GM12865 (cell line): Measurements from ENCODE around the gene POU2AF1.

Experiments used
- DNase-seq: peaks from one replicate; pipeline ENCODE4 v3.0.0; 2010; ENCODE audit warnings: low read depth
- H3K4me3 ChIP-seq: 2 replicates; pipeline ENCODE4 v1.5.1; 2011; ENCODE audit warnings: mild to moderate bottlenecking, low read depth, low read length, control low read depth
- TF ChIP-seq, protein P1 (sequence below): IDR thresholded peaks from 2 replicates; pipeline ENCODE4 v1.5.1; 2011; ENCODE audit warnings: low read length, control low read depth, low read depth, inconsistent platforms; ENCODE audit not compliant: insufficient read depth; ENCODE audit errors: missing control alignments

Gene POU2AF1

DNA sequence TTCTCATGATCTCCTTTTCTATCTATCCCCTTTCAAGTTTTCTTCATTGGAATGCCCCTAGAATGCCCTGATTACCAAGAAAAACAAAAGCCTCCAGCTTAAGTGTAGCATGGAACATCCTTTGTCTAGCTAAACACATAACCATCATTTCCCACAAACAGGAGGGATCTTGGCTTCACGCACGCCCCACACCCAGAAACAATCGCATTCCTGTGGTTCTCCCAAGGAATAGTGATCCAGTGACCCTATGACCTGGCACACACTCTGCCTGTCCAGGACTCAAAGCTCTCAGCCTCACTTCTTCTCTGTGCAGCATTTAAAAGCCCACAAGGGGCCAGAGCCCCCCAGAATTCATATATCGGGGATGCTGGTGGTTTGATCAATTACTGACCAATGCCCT lies 9.3 kb upstream of the POU2AF1 start:
- TF ChIP-seq, protein P1, sequence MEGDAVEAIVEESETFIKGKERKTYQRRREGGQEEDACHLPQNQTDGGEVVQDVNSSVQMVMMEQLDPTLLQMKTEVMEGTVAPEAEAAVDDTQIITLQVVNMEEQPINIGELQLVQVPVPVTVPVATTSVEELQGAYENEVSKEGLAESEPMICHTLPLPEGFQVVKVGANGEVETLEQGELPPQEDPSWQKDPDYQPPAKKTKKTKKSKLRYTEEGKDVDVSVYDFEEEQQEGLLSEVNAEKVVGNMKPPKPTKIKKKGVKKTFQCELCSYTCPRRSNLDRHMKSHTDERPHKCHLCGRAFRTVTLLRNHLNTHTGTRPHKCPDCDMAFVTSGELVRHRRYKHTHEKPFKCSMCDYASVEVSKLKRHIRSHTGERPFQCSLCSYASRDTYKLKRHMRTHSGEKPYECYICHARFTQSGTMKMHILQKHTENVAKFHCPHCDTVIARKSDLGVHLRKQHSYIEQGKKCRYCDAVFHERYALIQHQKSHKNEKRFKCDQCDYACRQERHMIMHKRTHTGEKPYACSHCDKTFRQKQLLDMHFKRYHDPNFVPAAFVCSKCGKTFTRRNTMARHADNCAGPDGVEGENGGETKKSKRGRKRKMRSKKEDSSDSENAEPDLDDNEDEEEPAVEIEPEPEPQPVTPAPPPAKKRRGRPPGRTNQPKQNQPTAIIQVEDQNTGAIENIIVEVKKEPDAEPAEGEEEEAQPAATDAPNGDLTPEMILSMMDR, result no peak
- no peak overlapping the region for H3K4me3 ChIP-seq
- DNase-seq, result no peak

DNA sequence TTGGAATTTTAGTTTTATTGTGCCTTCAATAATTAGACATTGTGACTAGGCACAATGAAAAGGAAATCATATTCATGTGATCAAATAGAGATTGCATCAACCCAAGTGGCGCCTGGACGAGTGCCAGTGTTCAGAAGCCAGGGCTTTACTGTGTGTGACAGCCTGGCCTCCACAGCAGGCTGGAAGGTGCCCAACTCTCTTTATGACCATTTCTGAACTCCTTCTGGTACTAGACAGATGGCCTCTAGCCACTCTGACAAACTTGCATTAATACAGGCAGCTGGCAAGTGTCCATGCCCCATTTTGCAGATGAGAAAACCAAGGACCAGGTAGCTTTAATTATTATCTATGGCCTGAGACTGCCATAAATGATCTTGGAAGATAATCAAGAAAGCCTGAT lies 8.3 kb upstream of the POU2AF1 start:
- TF ChIP-seq, protein P1, result no peak
- no peak for DNase-seq
- no peak overlapping the region for H3K4me3 ChIP-seq

DNA sequence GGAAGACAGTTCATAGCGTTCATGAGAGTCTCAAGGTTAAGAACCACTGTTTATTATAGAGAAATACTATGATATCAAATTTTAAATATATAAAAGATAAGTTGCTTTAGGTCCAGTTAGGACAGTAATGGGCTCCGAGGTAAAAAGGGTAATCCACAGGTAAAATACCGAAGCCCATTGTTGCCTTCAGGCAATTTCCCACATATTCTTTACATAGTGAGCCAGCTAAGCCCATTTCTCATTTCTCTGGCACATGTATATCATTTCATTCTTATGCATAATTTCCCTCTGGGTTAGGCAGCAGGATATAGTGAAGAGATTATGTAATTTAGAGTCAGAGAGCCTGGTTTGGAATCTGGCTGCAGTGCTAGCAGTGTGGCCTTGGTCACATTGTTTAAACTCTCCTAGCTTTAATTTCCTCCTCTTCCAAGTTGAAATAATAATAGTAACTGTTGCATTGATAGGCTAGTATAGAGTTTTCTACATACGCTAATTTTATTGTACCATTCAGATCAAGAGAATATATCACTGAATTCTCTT lies 7.6 kb upstream of the POU2AF1 start:
- TF ChIP-seq, protein P1, result no peak
- no peak overlapping the region for H3K4me3 ChIP-seq
- DNase-seq, result no peak

DNA sequence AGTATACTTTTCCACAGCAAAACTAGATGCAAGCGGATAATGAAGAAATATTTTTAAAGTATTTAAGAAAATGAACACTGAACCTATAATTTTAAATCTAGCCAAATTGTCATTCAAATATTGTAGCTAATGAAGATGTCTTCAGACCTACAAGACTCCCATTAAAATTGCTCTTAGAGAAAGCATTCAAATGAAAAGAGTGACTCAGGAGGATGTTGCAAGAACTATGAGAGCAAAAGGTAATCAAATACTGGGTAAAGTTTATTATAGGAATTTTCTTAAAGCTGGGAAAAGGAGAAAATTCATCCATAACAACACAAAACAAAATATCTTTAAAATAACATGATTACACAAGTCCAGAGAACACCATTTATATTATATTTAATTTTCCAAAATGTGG lies 5.4 kb upstream of the POU2AF1 start:
- no peak for DNase-seq

DNA sequence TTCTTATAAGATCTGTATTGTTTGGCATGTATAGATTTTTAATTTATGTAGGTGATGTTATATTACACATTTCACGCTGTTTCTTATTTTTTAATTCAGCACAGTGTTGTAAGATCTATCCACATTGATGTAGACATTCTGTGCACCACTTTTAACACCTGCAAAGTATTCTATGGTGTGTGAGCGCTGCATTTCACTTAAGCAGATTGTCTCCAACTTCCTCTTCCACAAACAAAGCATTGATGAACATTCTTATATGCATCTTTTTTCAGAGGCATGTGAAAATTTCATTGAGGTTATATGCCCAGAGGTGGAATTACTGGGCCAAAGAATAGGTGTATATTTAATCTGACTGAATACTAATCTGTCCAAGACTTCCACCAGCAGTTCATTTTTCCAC lies 3.4 kb upstream of the POU2AF1 start:
- TF ChIP-seq, protein P1, result no peak
- no peak for DNase-seq
- no peak overlapping the region for H3K4me3 ChIP-seq

More for the DNA sequence above, 5.4 kb upstream of the POU2AF1 start:
- TF ChIP-seq, protein P1, result no peak
- H3K4me3 ChIP-seq, result no peak overlapping the region

DNA sequence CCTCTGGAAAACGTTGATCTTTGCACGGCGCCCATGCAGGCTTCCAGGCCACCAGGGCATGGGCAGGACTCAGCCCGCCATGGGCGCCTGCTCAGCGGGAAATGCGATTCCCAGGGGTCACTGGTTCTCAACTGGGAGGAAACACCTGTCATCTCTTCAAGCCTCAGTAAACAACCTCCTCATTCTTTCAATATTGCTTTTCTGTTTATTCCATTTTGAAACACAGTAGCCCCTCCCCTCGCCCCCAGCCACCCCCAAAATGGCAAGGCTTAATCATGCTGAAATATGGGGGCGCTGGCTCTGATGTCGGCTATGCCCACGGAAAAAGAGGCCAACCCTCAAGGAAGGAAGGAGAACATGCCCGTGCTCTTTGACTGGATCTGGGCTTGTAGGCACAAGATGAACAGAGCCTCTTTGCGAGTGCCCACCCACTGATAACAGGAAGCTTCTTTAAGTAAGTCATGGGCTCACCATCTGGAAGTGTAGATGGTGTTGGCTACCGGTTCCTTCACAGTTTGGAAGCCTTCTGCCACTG lies 594 bp upstream of the POU2AF1 start:
- DNase-seq, result peak; percentile 75
- TF ChIP-seq, protein P1, result no peak
- H3K4me3 ChIP-seq, result peak overlapping the region; percentile 97
